HCT116 (cell line): Measurements from ENCODE around the gene GRIK2. TPM values are rescaled to one million over a fixed set of nuclear protein-coding genes. Genes with fewer than 3 reads are reported as not detected.

Experiments used
- ATAC-seq: fragments of 200-7000 bp; cut with Tn5 transposase; 2 replicates; pipeline ENCODE4 v1.9.1; 2020; ENCODE audit warnings: mild to moderate bottlenecking, moderate library complexity
- BruUV-seq: library from RNA; stranded (reverse); fragments of 400-500 nt; replicated peaks from 2 replicates; lab custom pipeline; 2021; lab: Mats Ljungman, UMichigan
- CTCF ChIA-PET: fragments of 300-600 bp; sonication (Branson Sonifier 250); formaldehyde crosslinking; loops from one replicate; lab custom pipeline; 2021; ENCODE audit warnings: antibody characterized with exemption; lab: Charles Lee
- POLR2A ChIA-PET: fragments of 300-600, 350-600 bp; sonication (Branson Sonifier 250); formaldehyde crosslinking; loops from one replicate; lab custom pipeline; 2021; ENCODE audit warnings: antibody characterized with exemption; lab: Charles Lee
- RAD21 ChIA-PET, 2 experiments: fragments of 300-600 bp; sonication (Branson Sonifier 250); formaldehyde crosslinking; loops; one replicate each; lab custom pipeline; 2023; ENCODE audit warnings: low total read pairs in 2 of 2; ENCODE audit not compliant: uncharacterized antibody in 2 of 2, unreplicated experiment in 2 of 2, low non-redundant PET in 1 of 2; lab: Charles Lee
- DNase-seq: peaks from one replicate; pipeline ENCODE4 v3.0.0-alpha.2; 2010; ENCODE audit warnings: low read depth, low spot score
- H2AFZ ChIP-seq: fragments of 200-600 bp; shearing (Covaris generic), sonication (generic); 2 replicates; pipeline ENCODE4 v1.6.1; 2017; ENCODE audit warnings: low read depth, mixed run types, mixed read lengths, antibody characterized with exemption, low read length; ENCODE audit not compliant: poor library complexity, severe bottlenecking
- H3K27ac ChIP-seq: 2 replicates; pipeline ENCODE4 v1.5.1; 2012; ENCODE audit warnings: low read depth, low read length
- H3K27me3 ChIP-seq: fragments of 200-600 bp; sonication (generic); 2 replicates; pipeline ENCODE4 v1.6.1; 2016; ENCODE audit warnings: mixed run types, low read length, mixed read lengths; ENCODE audit not compliant: insufficient read depth
- H3K36me3 ChIP-seq, 2 experiments: fragments of 200-500 bp in 1 of 2; fragments of 200-600 bp in 1 of 2; sonication (Bioruptor generic) in 1 of 2; sonication (generic) in 1 of 2; 2 replicates each; pipeline versions ENCODE4 v1.5.1 to v1.6.1; 2014 to 2016; ENCODE audit warnings: low read length in 2 of 2, inconsistent platforms in 1 of 2, mixed read lengths in 1 of 2, mixed run types in 1 of 2; ENCODE audit not compliant: insufficient read depth in 2 of 2, control insufficient read depth in 1 of 2
- H3K4me1 ChIP-seq, 2 experiments: fragments of 200-600 bp in 1 of 2; sonication (generic) in 1 of 2; 2 replicates each; pipeline versions ENCODE4 v1.5.1 to v1.6.1; 2012 to 2017; ENCODE audit warnings: low read length in 2 of 2, inconsistent platforms in 1 of 2, mild to moderate bottlenecking in 1 of 2, mixed read lengths in 1 of 2, mixed run types in 1 of 2, moderate library complexity in 1 of 2; ENCODE audit not compliant: insufficient read depth in 2 of 2, control insufficient read depth in 1 of 2
- H3K4me2 ChIP-seq: fragments of 200-600 bp; sonication (generic); 2 replicates; pipeline ENCODE4 v1.6.1; 2017; ENCODE audit warnings: mixed run types, low read length, mixed read lengths
- H3K4me3 ChIP-seq, 2 experiments: fragments of 200-600 bp in 1 of 2; sonication (generic) in 1 of 2; replicated peaks in 1 of 2; 2 replicates each; pipeline ENCODE4 v1.5.1; 2011 to 2016; ENCODE audit warnings: low read length in 2 of 2, control low read depth in 1 of 2, low read depth in 1 of 2, mild to moderate bottlenecking in 1 of 2, mixed read lengths in 1 of 2, mixed run types in 1 of 2
- H3K79me2 ChIP-seq: fragments of 200-600 bp; sonication (generic); 2 replicates; pipeline ENCODE4 v1.6.1; 2017; ENCODE audit warnings: mild to moderate bottlenecking, mixed run types, low read length, moderate library complexity, mixed read lengths; ENCODE audit not compliant: insufficient read depth
- H3K9ac ChIP-seq: fragments of 200-600 bp; sonication (generic); 2 replicates; pipeline ENCODE4 v1.6.1; 2016; ENCODE audit warnings: low read length, mixed read lengths
- H3K9me2 ChIP-seq: fragments of 200-600 bp; sonication (generic), shearing (Covaris generic); 2 replicates; pipeline ENCODE4 v1.6.1; 2017; ENCODE audit warnings: mixed run types, mild to moderate bottlenecking, moderate library complexity; ENCODE audit not compliant: insufficient read depth
- H3K9me3 ChIP-seq, 2 experiments: fragments of 200-500 bp in 1 of 2; fragments of 200-600 bp in 1 of 2; sonication (Bioruptor generic) in 1 of 2; sonication (generic) in 1 of 2; 2 replicates each; pipeline ENCODE4 v1.6.1; 2014 to 2017; ENCODE audit warnings: low read length in 2 of 2, mixed read lengths in 2 of 2, inconsistent platforms in 1 of 2, low read depth in 1 of 2, mild to moderate bottlenecking in 1 of 2, mixed run types in 1 of 2, moderate library complexity in 1 of 2; ENCODE audit not compliant: control insufficient read depth in 1 of 2, insufficient read depth in 1 of 2
- H4K20me1 ChIP-seq: fragments of 200-600 bp; sonication (generic), shearing (Covaris generic); 2 replicates; pipeline ENCODE4 v1.6.1; 2017; ENCODE audit warnings: mixed run types, mild to moderate bottlenecking, moderate library complexity; ENCODE audit not compliant: insufficient read depth
- CBX3 ChIP-seq: IDR thresholded peaks from 2 replicates; pipeline ENCODE4 v1.6.1; 2012; ENCODE audit warnings: low read depth
- CEBPB ChIP-seq: IDR thresholded peaks from 2 replicates; pipeline ENCODE4 v1.6.1; 2012; ENCODE audit warnings: low read depth
- EGR1 ChIP-seq: IDR thresholded peaks from 2 replicates; pipeline ENCODE4 v1.6.1; 2012; ENCODE audit warnings: low read depth
- ELF1 ChIP-seq: IDR thresholded peaks from 2 replicates; pipeline ENCODE4 v1.6.1; 2012; ENCODE audit warnings: low read depth, borderline replicate concordance
- EZH2phosphoT487 ChIP-seq: fragments of 200-600 bp; IDR thresholded peaks from 2 replicates; pipeline ENCODE4 v1.6.1; 2018; ENCODE audit warnings: antibody characterized with exemption, borderline replicate concordance
- FOSL1 ChIP-seq: IDR thresholded peaks from 2 replicates; pipeline ENCODE4 v1.6.1; 2012; ENCODE audit warnings: low read depth
- JUND ChIP-seq: IDR thresholded peaks from 2 replicates; pipeline ENCODE4 v1.6.1; 2012
- POLR2A ChIP-seq: IDR thresholded peaks from 2 replicates; pipeline ENCODE4 v1.7.0; 2011; ENCODE audit warnings: borderline replicate concordance; ENCODE audit not compliant: insufficient read depth, insufficient read length; ENCODE audit errors: extremely low read depth
- POLR2AphosphoS5 ChIP-seq: IDR thresholded peaks from 2 replicates; pipeline ENCODE4 v1.6.1; 2011; ENCODE audit warnings: mild to moderate bottlenecking, low read depth, low read length, moderate library complexity
- RAD21 ChIP-seq: IDR thresholded peaks from 2 replicates; pipeline ENCODE4 v1.6.1; 2012; ENCODE audit warnings: low read depth, mild to moderate bottlenecking
- SIN3A ChIP-seq: IDR thresholded peaks from 2 replicates; pipeline ENCODE4 v1.6.1; 2012; ENCODE audit warnings: low read depth
- SP1 ChIP-seq: IDR thresholded peaks from 2 replicates; pipeline ENCODE4 v1.6.1; 2012; ENCODE audit warnings: low read depth
- SRF ChIP-seq: IDR thresholded peaks from 2 replicates; pipeline ENCODE4 v1.6.1; 2012; ENCODE audit warnings: low read depth
- TCF7L2 ChIP-seq: IDR thresholded peaks from 2 replicates; pipeline ENCODE4 v1.7.0; 2011; ENCODE audit warnings: borderline replicate concordance, inconsistent platforms; ENCODE audit not compliant: insufficient read depth, insufficient read length; ENCODE audit errors: extremely low read depth
- YY1 ChIP-seq: IDR thresholded peaks from 2 replicates; pipeline ENCODE4 v1.6.1; 2011; ENCODE audit warnings: low read length, low read depth, moderate library complexity, mild to moderate bottlenecking; ENCODE audit not compliant: insufficient replicate concordance; ENCODE audit errors: extremely low read depth
- ZFX ChIP-seq: fragments of 450-650 bp; IDR thresholded peaks from 2 replicates; pipeline ENCODE4 v1.6.1; 2017
- ZNF274 ChIP-seq: fragments of 200-500 bp; sonication (Bioruptor generic); IDR thresholded peaks from 2 replicates; pipeline ENCODE4 v1.6.1; 2014; ENCODE audit warnings: mild to moderate bottlenecking, low read depth, low read length, inconsistent platforms
- intact Hi-C: fragments of 100-400 bp; cut with micrococcal nuclease; formaldehyde crosslinking; loops from 2 replicates; pipeline ENCODE4 v1.10.0; 2022
- total RNA-seq: library from RNA; stranded (reverse); gene quantifications from one replicate; pipeline ENCODE4 v1.2.1, GENCODE V29; 2021; ENCODE audit not compliant: unreplicated experiment
- TF ChIP-seq, protein P1 (sequence below): IDR thresholded peaks from 2 replicates; pipeline ENCODE4 v1.6.1; 2012; ENCODE audit warnings: low read depth
- TF ChIP-seq, protein P2 (sequence below), 3 experiments: fragments of 200-600 bp in 1 of 3; sonication (generic) in 1 of 3; IDR thresholded peaks in 2 of 3; conservative IDR thresholded peaks in 1 of 3; 2 replicates each; pipeline ENCODE4 v1.5.1; 2012 to 2017; ENCODE audit warnings: low read depth in 2 of 3, low read length in 2 of 3, antibody characterized with exemption in 1 of 3, borderline replicate concordance in 1 of 3, control low read depth in 1 of 3, mild to moderate bottlenecking in 1 of 3, mixed read lengths in 1 of 3, mixed run types in 1 of 3, moderate library complexity in 1 of 3; ENCODE audit not compliant: insufficient read depth in 1 of 3

Gene GRIK2
- total RNA-seq, 1 experiment from 2014 or later: 0.64 TPM

DNA sequence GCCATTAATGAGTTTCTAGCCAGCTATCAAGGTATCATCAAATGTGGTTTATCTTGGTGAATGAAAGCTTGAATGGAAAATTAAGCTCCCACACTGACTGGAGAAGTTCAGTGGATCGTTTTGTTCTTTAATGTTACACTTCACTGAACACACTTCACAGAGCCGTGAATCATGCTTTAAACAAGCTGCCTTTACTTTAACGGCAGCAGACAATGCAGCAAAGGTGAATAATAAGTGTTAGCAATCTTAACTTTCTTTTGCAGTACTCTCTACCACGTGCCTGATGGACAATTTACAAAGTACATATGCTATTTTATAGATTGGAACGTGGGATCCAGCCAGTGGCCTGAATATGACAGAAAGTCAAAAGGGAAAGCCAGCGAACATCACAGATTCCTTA lies 424.5 kb downstream of the GRIK2 start:
- POLR2A ChIA-PET: no interaction called here
- no peak overlapping the region for H3K9ac ChIP-seq
- no peak overlapping the region for H3K4me3 ChIP-seq
- no peaks in the 10 kb centered on the region for H4K20me1 ChIP-seq
- H3K27ac ChIP-seq: no peak overlapping the region
- no peak overlapping the region for H2AFZ ChIP-seq
- ATAC-seq (no peak), DNase-seq (no peak)
- intact Hi-C loops: no loop called here
- CTCF ChIA-PET: interaction anchor here (1.1 kb wide), 1 partner anchor 14 kb away, joined by 3 read pairs; no protein-coding TSS in a partner anchor
- no peaks in the 10 kb centered on the region for H3K27me3 ChIP-seq
- RAD21 ChIA-PET: no interaction called here
- no peaks in the 10 kb centered on the region for H3K9me3 ChIP-seq
- no TSS peak for BruUV-seq
- no peak overlapping the region for H3K4me2 ChIP-seq
- no peaks in the 10 kb centered on the region for H3K79me2 ChIP-seq
- H3K36me3 ChIP-seq: no peaks in the 10 kb centered on the region
- TF ChIP-seq ZFX (no peak), POLR2A (no peak), RAD21 (no peak), ZNF274 (no peak), JUND (no peak), EGR1 (no peak), POLR2AphosphoS5 (no peak), SIN3A (no peak), EZH2phosphoT487 (no peak), SRF (no peak), CBX3 (no peak), YY1 (no peak), TCF7L2 (no peak), SP1 (no peak), CEBPB (no peak), FOSL1 (no peak), ELF1 (no peak)
- TF ChIP-seq, protein P1, sequence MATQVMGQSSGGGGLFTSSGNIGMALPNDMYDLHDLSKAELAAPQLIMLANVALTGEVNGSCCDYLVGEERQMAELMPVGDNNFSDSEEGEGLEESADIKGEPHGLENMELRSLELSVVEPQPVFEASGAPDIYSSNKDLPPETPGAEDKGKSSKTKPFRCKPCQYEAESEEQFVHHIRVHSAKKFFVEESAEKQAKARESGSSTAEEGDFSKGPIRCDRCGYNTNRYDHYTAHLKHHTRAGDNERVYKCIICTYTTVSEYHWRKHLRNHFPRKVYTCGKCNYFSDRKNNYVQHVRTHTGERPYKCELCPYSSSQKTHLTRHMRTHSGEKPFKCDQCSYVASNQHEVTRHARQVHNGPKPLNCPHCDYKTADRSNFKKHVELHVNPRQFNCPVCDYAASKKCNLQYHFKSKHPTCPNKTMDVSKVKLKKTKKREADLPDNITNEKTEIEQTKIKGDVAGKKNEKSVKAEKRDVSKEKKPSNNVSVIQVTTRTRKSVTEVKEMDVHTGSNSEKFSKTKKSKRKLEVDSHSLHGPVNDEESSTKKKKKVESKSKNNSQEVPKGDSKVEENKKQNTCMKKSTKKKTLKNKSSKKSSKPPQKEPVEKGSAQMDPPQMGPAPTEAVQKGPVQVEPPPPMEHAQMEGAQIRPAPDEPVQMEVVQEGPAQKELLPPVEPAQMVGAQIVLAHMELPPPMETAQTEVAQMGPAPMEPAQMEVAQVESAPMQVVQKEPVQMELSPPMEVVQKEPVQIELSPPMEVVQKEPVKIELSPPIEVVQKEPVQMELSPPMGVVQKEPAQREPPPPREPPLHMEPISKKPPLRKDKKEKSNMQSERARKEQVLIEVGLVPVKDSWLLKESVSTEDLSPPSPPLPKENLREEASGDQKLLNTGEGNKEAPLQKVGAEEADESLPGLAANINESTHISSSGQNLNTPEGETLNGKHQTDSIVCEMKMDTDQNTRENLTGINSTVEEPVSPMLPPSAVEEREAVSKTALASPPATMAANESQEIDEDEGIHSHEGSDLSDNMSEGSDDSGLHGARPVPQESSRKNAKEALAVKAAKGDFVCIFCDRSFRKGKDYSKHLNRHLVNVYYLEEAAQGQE: no peak
- TF ChIP-seq, protein P2, sequence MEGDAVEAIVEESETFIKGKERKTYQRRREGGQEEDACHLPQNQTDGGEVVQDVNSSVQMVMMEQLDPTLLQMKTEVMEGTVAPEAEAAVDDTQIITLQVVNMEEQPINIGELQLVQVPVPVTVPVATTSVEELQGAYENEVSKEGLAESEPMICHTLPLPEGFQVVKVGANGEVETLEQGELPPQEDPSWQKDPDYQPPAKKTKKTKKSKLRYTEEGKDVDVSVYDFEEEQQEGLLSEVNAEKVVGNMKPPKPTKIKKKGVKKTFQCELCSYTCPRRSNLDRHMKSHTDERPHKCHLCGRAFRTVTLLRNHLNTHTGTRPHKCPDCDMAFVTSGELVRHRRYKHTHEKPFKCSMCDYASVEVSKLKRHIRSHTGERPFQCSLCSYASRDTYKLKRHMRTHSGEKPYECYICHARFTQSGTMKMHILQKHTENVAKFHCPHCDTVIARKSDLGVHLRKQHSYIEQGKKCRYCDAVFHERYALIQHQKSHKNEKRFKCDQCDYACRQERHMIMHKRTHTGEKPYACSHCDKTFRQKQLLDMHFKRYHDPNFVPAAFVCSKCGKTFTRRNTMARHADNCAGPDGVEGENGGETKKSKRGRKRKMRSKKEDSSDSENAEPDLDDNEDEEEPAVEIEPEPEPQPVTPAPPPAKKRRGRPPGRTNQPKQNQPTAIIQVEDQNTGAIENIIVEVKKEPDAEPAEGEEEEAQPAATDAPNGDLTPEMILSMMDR (IDR thresholded peaks at IDR 0.05 in 2 of 3, conservative IDR thresholded peaks at IDR 0.05 in 1 of 3; ENCODE audit: borderline replicate concordance in 1 of 3, insufficient read depth in 1 of 3, low read depth in 2 of 3, low read length in 2 of 3): no peak
- no peaks in the 10 kb centered on the region for H3K9me2 ChIP-seq
- H3K4me1 ChIP-seq: no peaks in the 10 kb centered on the region
